ENCODE results near the gene SLC9A7.

GRCh38 chrX:46549914-46550313 is 209.0 kb downstream of the SLC9A7 start:
- TF ChIP-seq CTCF (IDR thresholded peaks at IDR 0.05; ENCODE audit: low read depth, low read length, missing input control) (no peak), TAF1 (conservative IDR thresholded peaks at IDR 0.05) (no peak), SP1 (IDR thresholded peaks at IDR 0.05) (no peak), YY1 (IDR thresholded peaks at IDR 0.05) (no peak), FOXA1 (IDR thresholded peaks at IDR 0.05) (no peak), REST (IDR thresholded peaks at IDR 0.05) (no peak)
- TF ChIP-seq, protein P1, sequence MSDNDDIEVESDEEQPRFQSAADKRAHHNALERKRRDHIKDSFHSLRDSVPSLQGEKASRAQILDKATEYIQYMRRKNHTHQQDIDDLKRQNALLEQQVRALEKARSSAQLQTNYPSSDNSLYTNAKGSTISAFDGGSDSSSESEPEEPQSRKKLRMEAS (IDR thresholded peaks at IDR 0.05), result no peak
- TF ChIP-seq, protein P2, sequence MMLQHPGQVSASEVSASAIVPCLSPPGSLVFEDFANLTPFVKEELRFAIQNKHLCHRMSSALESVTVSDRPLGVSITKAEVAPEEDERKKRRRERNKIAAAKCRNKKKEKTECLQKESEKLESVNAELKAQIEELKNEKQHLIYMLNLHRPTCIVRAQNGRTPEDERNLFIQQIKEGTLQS (IDR thresholded peaks at IDR 0.05), result no peak
